ENCODE measurements around the gene EGF.

DNA sequence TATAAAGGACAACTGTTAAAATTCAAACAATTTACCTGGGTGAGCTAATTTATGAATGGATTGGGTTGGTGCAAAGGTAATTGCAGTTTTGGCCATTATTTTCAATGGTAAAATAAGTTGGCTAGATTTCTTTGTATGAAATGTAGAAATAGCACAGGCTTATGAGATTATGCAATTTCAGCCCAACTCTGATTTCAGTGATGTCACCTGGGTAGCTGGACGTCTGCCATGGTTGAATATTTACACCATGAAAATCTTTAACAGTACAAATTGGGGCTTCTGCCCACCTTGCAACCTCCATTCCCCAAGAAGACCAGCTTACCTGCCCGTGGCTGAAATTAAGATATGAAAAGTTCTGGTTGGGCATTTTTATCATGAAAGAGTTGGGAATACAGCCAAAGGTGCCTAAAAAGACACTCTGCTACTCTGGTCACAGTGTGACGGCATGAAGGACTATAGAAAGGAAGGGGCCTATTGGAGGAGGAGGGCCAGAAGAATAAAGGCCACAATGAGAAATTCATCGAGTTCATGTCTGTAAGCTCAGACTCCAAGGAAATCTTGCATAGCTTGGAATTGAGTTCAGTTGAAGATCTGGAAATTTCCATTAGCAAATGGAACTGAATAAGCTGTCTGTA lies 29.7 kb downstream of the EGF start:
- TF ChIP-seq, protein P1, sequence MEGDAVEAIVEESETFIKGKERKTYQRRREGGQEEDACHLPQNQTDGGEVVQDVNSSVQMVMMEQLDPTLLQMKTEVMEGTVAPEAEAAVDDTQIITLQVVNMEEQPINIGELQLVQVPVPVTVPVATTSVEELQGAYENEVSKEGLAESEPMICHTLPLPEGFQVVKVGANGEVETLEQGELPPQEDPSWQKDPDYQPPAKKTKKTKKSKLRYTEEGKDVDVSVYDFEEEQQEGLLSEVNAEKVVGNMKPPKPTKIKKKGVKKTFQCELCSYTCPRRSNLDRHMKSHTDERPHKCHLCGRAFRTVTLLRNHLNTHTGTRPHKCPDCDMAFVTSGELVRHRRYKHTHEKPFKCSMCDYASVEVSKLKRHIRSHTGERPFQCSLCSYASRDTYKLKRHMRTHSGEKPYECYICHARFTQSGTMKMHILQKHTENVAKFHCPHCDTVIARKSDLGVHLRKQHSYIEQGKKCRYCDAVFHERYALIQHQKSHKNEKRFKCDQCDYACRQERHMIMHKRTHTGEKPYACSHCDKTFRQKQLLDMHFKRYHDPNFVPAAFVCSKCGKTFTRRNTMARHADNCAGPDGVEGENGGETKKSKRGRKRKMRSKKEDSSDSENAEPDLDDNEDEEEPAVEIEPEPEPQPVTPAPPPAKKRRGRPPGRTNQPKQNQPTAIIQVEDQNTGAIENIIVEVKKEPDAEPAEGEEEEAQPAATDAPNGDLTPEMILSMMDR (IDR thresholded peaks at IDR 0.05): no peak
- TF ChIP-seq POLR2AphosphoS5 (IDR thresholded peaks at IDR 0.05; ENCODE audit: low read depth, low read length) (no peak), TCF7L2 (IDR thresholded peaks at IDR 0.05; ENCODE audit: low read depth, low read length) (no peak)
- TF ChIP-seq, protein P2, sequence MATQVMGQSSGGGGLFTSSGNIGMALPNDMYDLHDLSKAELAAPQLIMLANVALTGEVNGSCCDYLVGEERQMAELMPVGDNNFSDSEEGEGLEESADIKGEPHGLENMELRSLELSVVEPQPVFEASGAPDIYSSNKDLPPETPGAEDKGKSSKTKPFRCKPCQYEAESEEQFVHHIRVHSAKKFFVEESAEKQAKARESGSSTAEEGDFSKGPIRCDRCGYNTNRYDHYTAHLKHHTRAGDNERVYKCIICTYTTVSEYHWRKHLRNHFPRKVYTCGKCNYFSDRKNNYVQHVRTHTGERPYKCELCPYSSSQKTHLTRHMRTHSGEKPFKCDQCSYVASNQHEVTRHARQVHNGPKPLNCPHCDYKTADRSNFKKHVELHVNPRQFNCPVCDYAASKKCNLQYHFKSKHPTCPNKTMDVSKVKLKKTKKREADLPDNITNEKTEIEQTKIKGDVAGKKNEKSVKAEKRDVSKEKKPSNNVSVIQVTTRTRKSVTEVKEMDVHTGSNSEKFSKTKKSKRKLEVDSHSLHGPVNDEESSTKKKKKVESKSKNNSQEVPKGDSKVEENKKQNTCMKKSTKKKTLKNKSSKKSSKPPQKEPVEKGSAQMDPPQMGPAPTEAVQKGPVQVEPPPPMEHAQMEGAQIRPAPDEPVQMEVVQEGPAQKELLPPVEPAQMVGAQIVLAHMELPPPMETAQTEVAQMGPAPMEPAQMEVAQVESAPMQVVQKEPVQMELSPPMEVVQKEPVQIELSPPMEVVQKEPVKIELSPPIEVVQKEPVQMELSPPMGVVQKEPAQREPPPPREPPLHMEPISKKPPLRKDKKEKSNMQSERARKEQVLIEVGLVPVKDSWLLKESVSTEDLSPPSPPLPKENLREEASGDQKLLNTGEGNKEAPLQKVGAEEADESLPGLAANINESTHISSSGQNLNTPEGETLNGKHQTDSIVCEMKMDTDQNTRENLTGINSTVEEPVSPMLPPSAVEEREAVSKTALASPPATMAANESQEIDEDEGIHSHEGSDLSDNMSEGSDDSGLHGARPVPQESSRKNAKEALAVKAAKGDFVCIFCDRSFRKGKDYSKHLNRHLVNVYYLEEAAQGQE (IDR thresholded peaks at IDR 0.05; ENCODE audit: insufficient read depth in 1 of 2, low read depth in 2 of 2, low read length in 1 of 2): no peak
